OCI-LY7 (cell line): ENCODE measurements around the gene FAM107B. TPM values are rescaled to one million over a fixed set of nuclear protein-coding genes. Genes with fewer than 3 reads are reported as not detected.
"Not testable (repeated sequence)": the region's sequence is repeated elsewhere in the genome, so short reads cannot be mapped to it uniquely, and the experiment has no call there.

Experiments
- BruUV-seq: library from RNA; stranded (reverse); fragments of 400-500 nt; replicated peaks from 2 replicates; lab custom pipeline; 2021; lab: Mats Ljungman, UMichigan
- CTCF ChIA-PET: fragments of 300-600 bp; sonication (Branson Sonifier 250); formaldehyde crosslinking; loops from one replicate; lab custom pipeline; 2022; ENCODE audit warnings: antibody characterized with exemption; ENCODE audit not compliant: unreplicated experiment; lab: Charles Lee
- POLR2A ChIA-PET: fragments of 300-600 bp; sonication (Branson Sonifier 250); formaldehyde crosslinking; loops from one replicate; lab custom pipeline; 2022; ENCODE audit warnings: antibody characterized with exemption; lab: Charles Lee
- DNase-seq: peaks from one replicate; pipeline ENCODE4 v3.0.0-alpha.2; 2015; ENCODE audit warnings: low spot score
- H2AFZ ChIP-seq: fragments of 200-600 bp; sonication (generic), shearing (Covaris generic); 2 replicates; pipeline ENCODE4 v1.6.1; 2014; ENCODE audit warnings: mild to moderate bottlenecking, antibody characterized with exemption, low read length, moderate library complexity
- H3K27ac ChIP-seq: fragments of 200-600 bp; sonication (generic); 2 replicates; pipeline ENCODE4 v1.5.1; 2014; ENCODE audit warnings: mixed run types, low read depth, mild to moderate bottlenecking, moderate library complexity, low read length, inconsistent platforms; ENCODE audit not compliant: poor library complexity, severe bottlenecking
- H3K36me3 ChIP-seq: fragments of 200-600 bp; sonication (generic); 2 replicates; pipeline ENCODE4 v1.6.1; 2014; ENCODE audit warnings: mild to moderate bottlenecking, antibody characterized with exemption, low read length, moderate library complexity, mixed read lengths; ENCODE audit not compliant: insufficient read depth
- H3K4me1 ChIP-seq: fragments of 200-600 bp; sonication (generic); 2 replicates; pipeline ENCODE4 v1.5.1; 2014; ENCODE audit warnings: mild to moderate bottlenecking, low read length; ENCODE audit not compliant: insufficient read depth, poor library complexity, severe bottlenecking
- H3K4me2 ChIP-seq: fragments of 200-600 bp; sonication (generic); 2 replicates; pipeline ENCODE4 v1.6.1; 2014; ENCODE audit warnings: mild to moderate bottlenecking, low read length
- H3K4me3 ChIP-seq: fragments of 200-600 bp; sonication (generic); 2 replicates; pipeline ENCODE4 v1.5.1; 2014; ENCODE audit warnings: mild to moderate bottlenecking, low read depth, low read length; ENCODE audit not compliant: poor library complexity, severe bottlenecking
- H3K79me2 ChIP-seq: fragments of 200-600 bp; sonication (generic); 2 replicates; pipeline ENCODE4 v1.6.1; 2016; ENCODE audit warnings: low read depth, mild to moderate bottlenecking, low read length, moderate library complexity, mixed read lengths; ENCODE audit not compliant: insufficient read depth
- H3K9me2 ChIP-seq: fragments of 200-600 bp; sonication (generic); 2 replicates; pipeline ENCODE4 v1.6.1; 2016; ENCODE audit warnings: mild to moderate bottlenecking, low read length, mixed read lengths; ENCODE audit not compliant: insufficient read depth
- H3K9me3 ChIP-seq: fragments of 200-600 bp; sonication (generic); 2 replicates; pipeline ENCODE4 v1.6.1; 2014; ENCODE audit warnings: mild to moderate bottlenecking, mixed run types, low read length, mixed read lengths
- H4K20me1 ChIP-seq: fragments of 200-600 bp; sonication (generic); 2 replicates; pipeline ENCODE4 v1.6.1; 2014; ENCODE audit warnings: mild to moderate bottlenecking, antibody characterized with exemption, low read length, moderate library complexity, mixed read lengths; ENCODE audit not compliant: insufficient read depth
- CTCF ChIP-seq: fragments of 200-600 bp; sonication (generic); conservative IDR thresholded peaks from 2 replicates; pipeline ENCODE4 v1.5.1; 2014; ENCODE audit warnings: mild to moderate bottlenecking, antibody characterized with exemption, low read length, moderate library complexity, mixed read lengths
- EZH2phosphoT487 ChIP-seq: fragments of 200-600 bp; sonication (generic); IDR thresholded peaks from 2 replicates; pipeline ENCODE4 v1.6.1; 2018; ENCODE audit warnings: low read depth, borderline replicate concordance, mild to moderate bottlenecking, mixed run types, antibody characterized with exemption, low read length, moderate library complexity, mixed read lengths
- intact Hi-C: fragments of 100-400 bp; cut with micrococcal nuclease; formaldehyde crosslinking; loops from one replicate; pipeline ENCODE4 v1.10.0; 2022; ENCODE audit not compliant: unreplicated experiment
- total RNA-seq, 2 experiments: library from RNA; depleted of rRNA in 1 of 2; stranded (reverse); fragments of >200 nt in 1 of 2; shearing (Covaris generic) in 1 of 2; gene quantifications; 2 replicates each; pipeline ENCODE4 v1.2.3, GENCODE V29; 2014 to 2022

The FAM107B gene
- total RNA-seq, 2 experiments from 2014 or later, result 114 to 398 TPM

- POLR2A ChIA-PET, result no interaction called here
- BruUV-seq, result no TSS peak
- Histone ChIP-seq H3K27ac (peak overlapping the region; percentile 96), H2AFZ (peak overlapping the region; percentile 57; the same call in 1 of the 2 replicates), H3K4me1 (peaks cover 62% of the 10 kb centered on the region), H3K9me2 (no peaks in the 10 kb centered on the region), H3K36me3 (peaks cover 20% of the 10 kb centered on the region), H3K9me3 (peaks cover 31% of the 10 kb centered on the region), H3K4me2 (peak overlapping the region; percentile 80), H3K79me2 (no peaks in the 10 kb centered on the region), H4K20me1 (no peaks in the 10 kb centered on the region), H3K4me3 (peak overlapping the region; percentile 46)
- peak; percentile 46 for DNase-seq
- CTCF ChIA-PET, result no interaction called here
- no peak for TF ChIP-seq EZH2phosphoT487
- TF ChIP-seq CTCF, result no peak
- intact Hi-C loops, result no loop called here
These were observed 113.9 kb downstream of the FAM107B start for GRCh38 chr10:14660831-14661230.

- H3K4me3 ChIP-seq, result peak overlapping the region; percentile 46
- peaks cover 19% of the 10 kb centered on the region for H3K9me3 ChIP-seq
- peaks cover 20% of the 10 kb centered on the region for H3K36me3 ChIP-seq
- BruUV-seq, result no TSS peak
- no peaks in the 10 kb centered on the region for H4K20me1 ChIP-seq
- peak overlapping the region; percentile 80 for H3K4me2 ChIP-seq
- H3K79me2 ChIP-seq, result no peaks in the 10 kb centered on the region
- ChIA-PET CTCF (no interaction called here), POLR2A (interaction anchor here (1.2 to 3.3 kb wide), 3 partner anchors 11 to 92 kb away, joined by 3 to 24 read pairs (median 8); no protein-coding TSS in a partner anchor)
- intact Hi-C loops, result loop anchor here (1.0 to 2.0 kb wide), 6 partner anchors 11 to 295 kb away; partner anchors contain the start of gene DCLRE1C
- peak overlapping the region; percentile 57; the same call in 1 of the 2 replicates for H2AFZ ChIP-seq
- TF ChIP-seq EZH2phosphoT487, result no peak
- TF ChIP-seq CTCF, result no peak
- peak overlapping the region; percentile 96 for H3K27ac ChIP-seq
- H3K4me1 ChIP-seq, result peaks cover 73% of the 10 kb centered on the region
- no peaks in the 10 kb centered on the region for H3K9me2 ChIP-seq
- peak; percentile 94 for DNase-seq
These were observed 115.0 kb downstream of the FAM107B start for GRCh38 chr10:14659626-14660196.

GRCh38 chr10:14659137-14659536 lies 115.6 kb downstream of the FAM107B start:
- not testable (repeated sequence) for H3K9me2 ChIP-seq, H3K79me2 ChIP-seq, H4K20me1 ChIP-seq, DNase-seq
- CTCF ChIA-PET, result interaction anchor here (0.6 kb wide), 1 partner anchor 46 kb away, joined by 3 read pairs; no protein-coding TSS in a partner anchor
- H2AFZ ChIP-seq, result peak overlapping the region; percentile 57; the same call in 1 of the 2 replicates
- POLR2A ChIA-PET, result interaction anchor here (1.2 to 3.3 kb wide), 4 partner anchors 10 to 92 kb away, joined by 3 to 24 read pairs (median 7); no protein-coding TSS in a partner anchor
- intact Hi-C loops, result loop anchor here (1.0 to 2.0 kb wide), 6 partner anchors 11 to 295 kb away; partner anchors contain the start of gene DCLRE1C
- TSS peak; percentile 99 for BruUV-seq
- peaks cover 20% of the 10 kb centered on the region for H3K36me3 ChIP-seq
- H3K4me2 ChIP-seq, result peak overlapping the region; percentile 80
- H3K4me1 ChIP-seq, result peaks cover 79% of the 10 kb centered on the region
- H3K27ac ChIP-seq, result peak overlapping the region; percentile 96
- peak overlapping the region; percentile 39 for H3K4me3 ChIP-seq
- peaks cover 19% of the 10 kb centered on the region for H3K9me3 ChIP-seq
